ENCODE measurements around the gene NKX2-1.

DNA sequence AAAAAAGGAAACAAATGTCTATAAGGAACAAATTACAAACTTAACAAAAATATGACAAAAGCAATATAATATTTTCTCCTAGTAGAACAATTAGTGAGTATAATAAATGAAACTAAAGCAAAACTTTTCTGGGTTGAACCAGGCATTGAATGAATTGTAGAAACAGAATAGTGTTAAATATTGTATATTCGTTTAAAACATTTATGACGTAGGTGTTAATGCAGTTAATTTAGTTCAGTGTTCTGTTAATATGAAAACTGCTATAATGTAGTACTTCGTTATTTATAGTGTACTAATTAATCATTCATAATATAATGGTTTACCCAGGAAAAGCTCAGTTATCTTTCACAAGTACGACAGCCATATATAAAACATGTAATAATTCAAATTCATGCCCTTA is 23.7 kb downstream of the NKX2-1 start:
- TF ChIP-seq, protein P1, sequence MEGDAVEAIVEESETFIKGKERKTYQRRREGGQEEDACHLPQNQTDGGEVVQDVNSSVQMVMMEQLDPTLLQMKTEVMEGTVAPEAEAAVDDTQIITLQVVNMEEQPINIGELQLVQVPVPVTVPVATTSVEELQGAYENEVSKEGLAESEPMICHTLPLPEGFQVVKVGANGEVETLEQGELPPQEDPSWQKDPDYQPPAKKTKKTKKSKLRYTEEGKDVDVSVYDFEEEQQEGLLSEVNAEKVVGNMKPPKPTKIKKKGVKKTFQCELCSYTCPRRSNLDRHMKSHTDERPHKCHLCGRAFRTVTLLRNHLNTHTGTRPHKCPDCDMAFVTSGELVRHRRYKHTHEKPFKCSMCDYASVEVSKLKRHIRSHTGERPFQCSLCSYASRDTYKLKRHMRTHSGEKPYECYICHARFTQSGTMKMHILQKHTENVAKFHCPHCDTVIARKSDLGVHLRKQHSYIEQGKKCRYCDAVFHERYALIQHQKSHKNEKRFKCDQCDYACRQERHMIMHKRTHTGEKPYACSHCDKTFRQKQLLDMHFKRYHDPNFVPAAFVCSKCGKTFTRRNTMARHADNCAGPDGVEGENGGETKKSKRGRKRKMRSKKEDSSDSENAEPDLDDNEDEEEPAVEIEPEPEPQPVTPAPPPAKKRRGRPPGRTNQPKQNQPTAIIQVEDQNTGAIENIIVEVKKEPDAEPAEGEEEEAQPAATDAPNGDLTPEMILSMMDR (IDR thresholded peaks at IDR 0.05; ENCODE audit: insufficient read depth, low read depth, low read length) = no peak
- TF ChIP-seq EZH2 (IDR thresholded peaks at IDR 0.05; ENCODE audit: insufficient read depth, low read length) = no peak

All from astrocyte (in vitro differentiated cells and primary cell).